Measurements from ENCODE around the gene AVPI1. TPM values are rescaled to one million over a fixed set of nuclear protein-coding genes. Genes with fewer than 3 reads are reported as not detected.
"Not testable (repeated sequence)": the region's sequence is repeated elsewhere in the genome, so short reads cannot be mapped to it uniquely, and the experiment has no call there.

Gene AVPI1
- total RNA-seq, 1 experiment from 2014 or later = 2.6 TPM

DNA sequence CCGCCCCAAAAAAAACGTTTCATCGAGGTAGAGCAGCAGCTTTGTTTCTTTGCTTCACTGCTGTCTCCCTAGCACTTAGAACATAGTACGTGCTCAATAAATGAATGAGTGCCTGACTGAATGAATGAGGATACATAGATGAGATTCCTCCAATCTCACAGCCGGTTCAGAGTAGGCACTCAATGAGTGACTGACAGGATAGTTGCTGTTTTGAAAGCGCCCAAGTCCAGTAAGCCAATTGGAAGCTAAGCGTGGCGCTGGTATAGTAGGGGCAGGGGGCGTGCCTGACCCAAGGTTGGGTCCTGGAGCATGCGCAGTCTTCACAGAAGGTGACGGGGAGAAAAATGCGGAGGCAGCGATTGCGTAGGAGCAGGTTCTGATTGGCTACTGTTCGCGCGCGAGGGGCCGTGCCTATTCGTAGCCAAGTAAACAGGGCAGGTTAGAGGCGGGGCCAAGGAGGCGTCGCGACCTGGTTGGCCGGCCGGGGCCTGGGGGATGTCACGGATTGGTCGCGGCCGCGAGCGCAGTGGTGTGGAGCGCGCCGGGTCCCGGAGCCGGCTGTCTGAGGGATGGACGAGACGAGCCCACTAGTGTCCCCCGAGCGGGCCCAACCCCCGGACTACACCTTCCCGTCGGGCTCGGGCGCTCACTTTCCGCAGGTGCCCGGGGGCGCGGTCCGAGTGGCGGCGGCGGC is 46.7 kb downstream of the AVPI1 start, which contains the start of gene PI4K2A:
PI4K2A (plus strand) TSS at position 498 of the 694 bp plus-strand sequence; CDS start at position 570, 72 bp downstream.
- ChIA-PET POLR2A (ENCODE audit: low non-redundant PET) (interaction anchor here (0.5 kb wide), 1 partner anchor 44 kb away, joined by 3 read pairs; no protein-coding TSS in a partner anchor), CTCF (no interaction called here)

DNA sequence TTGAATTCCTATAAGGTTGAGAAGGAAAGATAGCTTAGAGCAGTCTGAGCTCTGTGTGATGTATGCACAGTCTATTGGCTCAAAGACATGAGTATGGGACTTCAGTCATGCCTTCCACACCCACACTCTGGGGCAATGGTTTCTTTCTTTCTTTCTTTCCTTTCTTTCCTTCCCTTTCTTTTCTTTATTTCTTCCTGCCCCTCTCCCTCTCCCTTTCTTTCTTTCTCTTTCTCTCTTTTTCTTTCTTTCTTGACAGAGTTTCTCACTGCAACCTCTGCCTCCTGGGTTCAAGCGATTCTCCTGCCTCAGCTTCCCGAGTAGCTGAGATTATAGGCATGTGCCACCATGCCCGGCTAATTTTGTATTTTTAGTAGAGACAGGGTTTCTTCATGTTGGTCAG is 48.0 kb downstream of the AVPI1 start:
- BruUV-seq (replicated peaks); H3K4me3 ChIP-seq (ENCODE audit: low read depth, low read length, poor library complexity, severe bottlenecking); H3K4me1 ChIP-seq (ENCODE audit: insufficient read depth, low read length, poor library complexity, severe bottlenecking); H3K36me3 ChIP-seq (ENCODE audit: insufficient read depth, low read length, poor library complexity, severe bottlenecking); CTCF ChIA-PET; H3K9me3 ChIP-seq (ENCODE audit: low read depth, low read length, poor library complexity, severe bottlenecking); H3K27ac ChIP-seq (ENCODE audit: low read depth, low read length, poor library complexity, severe bottlenecking); POLR2A ChIA-PET (ENCODE audit: low non-redundant PET); H3K27me3 ChIP-seq (replicated peaks; ENCODE audit: insufficient read depth, low read depth, low read length, poor library complexity); intact Hi-C loops (cut with micrococcal nuclease; ENCODE audit: unreplicated experiment); DNase-seq (ENCODE audit: low spot score): not testable (repeated sequence)

More for the DNA sequence above, 46.7 kb downstream of the AVPI1 start, which contains the start of gene PI4K2A:
- TF ChIP-seq, protein P1, sequence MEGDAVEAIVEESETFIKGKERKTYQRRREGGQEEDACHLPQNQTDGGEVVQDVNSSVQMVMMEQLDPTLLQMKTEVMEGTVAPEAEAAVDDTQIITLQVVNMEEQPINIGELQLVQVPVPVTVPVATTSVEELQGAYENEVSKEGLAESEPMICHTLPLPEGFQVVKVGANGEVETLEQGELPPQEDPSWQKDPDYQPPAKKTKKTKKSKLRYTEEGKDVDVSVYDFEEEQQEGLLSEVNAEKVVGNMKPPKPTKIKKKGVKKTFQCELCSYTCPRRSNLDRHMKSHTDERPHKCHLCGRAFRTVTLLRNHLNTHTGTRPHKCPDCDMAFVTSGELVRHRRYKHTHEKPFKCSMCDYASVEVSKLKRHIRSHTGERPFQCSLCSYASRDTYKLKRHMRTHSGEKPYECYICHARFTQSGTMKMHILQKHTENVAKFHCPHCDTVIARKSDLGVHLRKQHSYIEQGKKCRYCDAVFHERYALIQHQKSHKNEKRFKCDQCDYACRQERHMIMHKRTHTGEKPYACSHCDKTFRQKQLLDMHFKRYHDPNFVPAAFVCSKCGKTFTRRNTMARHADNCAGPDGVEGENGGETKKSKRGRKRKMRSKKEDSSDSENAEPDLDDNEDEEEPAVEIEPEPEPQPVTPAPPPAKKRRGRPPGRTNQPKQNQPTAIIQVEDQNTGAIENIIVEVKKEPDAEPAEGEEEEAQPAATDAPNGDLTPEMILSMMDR (conservative IDR thresholded peaks at IDR 0.05; ENCODE audit: low read depth, low read length) = no peak
- TF ChIP-seq EZH2 (IDR thresholded peaks at IDR 0.05; ENCODE audit: borderline replicate concordance, low read depth, low read length, poor library complexity, severe bottlenecking) = no peak
- Histone ChIP-seq H3K27me3 (replicated peaks; ENCODE audit: insufficient read depth, low read depth, low read length, poor library complexity) (no peaks in the 10 kb centered on the region), H3K4me3 (ENCODE audit: low read depth, low read length, poor library complexity, severe bottlenecking) (peak within 1 kb of the TSS; percentile 90), H3K27ac (ENCODE audit: low read depth, low read length, poor library complexity, severe bottlenecking) (peak within 1 kb of the TSS; percentile 70), H3K36me3 (ENCODE audit: insufficient read depth, low read length, poor library complexity, severe bottlenecking) (peaks cover 5% of the 10 kb centered on the region), H3K9me3 (ENCODE audit: low read depth, low read length, poor library complexity, severe bottlenecking) (no peaks in the 10 kb centered on the region), H3K4me1 (ENCODE audit: insufficient read depth, low read length, poor library complexity, severe bottlenecking) (peaks cover 6% of the 10 kb centered on the region)
- peak; percentile 100 for DNase-seq (ENCODE audit: low spot score)
- intact Hi-C loops (cut with micrococcal nuclease; ENCODE audit: unreplicated experiment) = loop anchor here (5.0 kb wide), 1 partner anchor 47 kb away; the partner anchor contains the start of gene AVPI1
- no TSS peak for BruUV-seq (replicated peaks)

DNA sequence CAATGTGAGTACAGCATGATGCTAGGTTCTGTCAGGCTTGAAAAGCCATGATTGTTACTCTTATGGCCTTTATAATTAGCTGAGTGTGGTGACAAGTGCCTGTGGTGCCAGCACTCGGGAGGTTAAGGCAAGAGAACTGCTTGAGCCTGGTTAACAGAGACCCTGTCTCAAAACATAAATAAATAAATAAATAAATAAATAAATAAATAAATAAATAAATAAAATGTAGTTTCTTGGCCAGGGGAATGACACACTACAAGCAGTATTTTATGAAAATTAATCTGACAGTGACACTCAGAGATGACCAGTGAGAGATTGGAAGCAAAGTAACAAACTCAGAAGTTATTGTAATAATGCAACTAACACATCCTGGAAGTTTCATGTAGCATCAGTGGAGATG is 51.5 kb downstream of the AVPI1 start:
- CTCF ChIA-PET = no interaction called here
- intact Hi-C loops (cut with micrococcal nuclease; ENCODE audit: unreplicated experiment) = no loop called here
- H3K4me3 ChIP-seq (ENCODE audit: low read depth, low read length, poor library complexity, severe bottlenecking) = no peak overlapping the region
- no peaks in the 10 kb centered on the region for H3K9me3 ChIP-seq (ENCODE audit: low read depth, low read length, poor library complexity, severe bottlenecking)
- no peaks in the 10 kb centered on the region for H3K27me3 ChIP-seq (replicated peaks; ENCODE audit: insufficient read depth, low read depth, low read length, poor library complexity)
- H3K27ac ChIP-seq (ENCODE audit: low read depth, low read length, poor library complexity, severe bottlenecking) = no peak overlapping the region
- TF ChIP-seq, protein P1 (conservative IDR thresholded peaks at IDR 0.05; ENCODE audit: low read depth, low read length) = no peak
- TF ChIP-seq EZH2 (IDR thresholded peaks at IDR 0.05; ENCODE audit: borderline replicate concordance, low read depth, low read length, poor library complexity, severe bottlenecking) = no peak
- H3K4me1 ChIP-seq (ENCODE audit: insufficient read depth, low read length, poor library complexity, severe bottlenecking) = peaks cover 12% of the 10 kb centered on the region
- POLR2A ChIA-PET (ENCODE audit: low non-redundant PET) = no interaction called here
- no peaks in the 10 kb centered on the region for H3K36me3 ChIP-seq (ENCODE audit: insufficient read depth, low read length, poor library complexity, severe bottlenecking)
- no TSS peak for BruUV-seq (replicated peaks)
- no peak for DNase-seq (ENCODE audit: low spot score)

DNA sequence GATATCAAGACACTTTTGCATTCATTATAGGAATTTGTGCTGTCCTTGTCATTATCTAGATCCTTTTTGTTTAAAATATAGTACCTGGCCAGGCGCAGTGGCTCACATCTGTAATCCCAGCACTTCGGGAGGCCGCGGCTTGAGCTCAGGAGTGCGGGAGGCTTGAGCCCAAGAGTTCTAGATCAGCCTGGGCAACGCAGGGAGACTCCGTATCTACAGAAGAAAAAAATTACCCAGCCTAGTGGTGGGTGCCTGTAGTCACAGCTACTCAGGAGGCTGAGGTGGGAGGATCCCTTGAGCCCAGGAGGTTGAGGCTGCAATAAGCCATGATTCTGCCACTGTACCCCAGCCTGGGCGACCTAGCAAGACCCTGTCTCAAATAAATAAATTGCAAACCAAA is 53.1 kb downstream of the AVPI1 start:
- H3K27ac ChIP-seq (ENCODE audit: low read depth, low read length, poor library complexity, severe bottlenecking) = peak overlapping the region; percentile 35

More for the DNA sequence above, 53.1 kb downstream of the AVPI1 start:
- peak overlapping the region; percentile 74 for H3K4me3 ChIP-seq (ENCODE audit: low read depth, low read length, poor library complexity, severe bottlenecking)
- H3K27me3 ChIP-seq (replicated peaks; ENCODE audit: insufficient read depth, low read depth, low read length, poor library complexity) = no peaks in the 10 kb centered on the region
- no peaks in the 10 kb centered on the region for H3K9me3 ChIP-seq (ENCODE audit: low read depth, low read length, poor library complexity, severe bottlenecking)
- intact Hi-C loops (cut with micrococcal nuclease; ENCODE audit: unreplicated experiment) = no loop called here
- TF ChIP-seq, protein P1 (conservative IDR thresholded peaks at IDR 0.05; ENCODE audit: low read depth, low read length) = 0 out of 2 replicates have a peak, but pooled peaks have one; percentile 19
- no peak for TF ChIP-seq EZH2 (IDR thresholded peaks at IDR 0.05; ENCODE audit: borderline replicate concordance, low read depth, low read length, poor library complexity, severe bottlenecking)
- peak; percentile 43 for DNase-seq (ENCODE audit: low spot score)
- ChIA-PET CTCF (no interaction called here), POLR2A (ENCODE audit: low non-redundant PET) (no interaction called here)
- H3K36me3 ChIP-seq (ENCODE audit: insufficient read depth, low read length, poor library complexity, severe bottlenecking) = no peaks in the 10 kb centered on the region
- H3K4me1 ChIP-seq (ENCODE audit: insufficient read depth, low read length, poor library complexity, severe bottlenecking) = peaks cover 12% of the 10 kb centered on the region
- no TSS peak for BruUV-seq (replicated peaks)
